ENCODE results near the gene TENM3.

TENM3 gene

DNA sequence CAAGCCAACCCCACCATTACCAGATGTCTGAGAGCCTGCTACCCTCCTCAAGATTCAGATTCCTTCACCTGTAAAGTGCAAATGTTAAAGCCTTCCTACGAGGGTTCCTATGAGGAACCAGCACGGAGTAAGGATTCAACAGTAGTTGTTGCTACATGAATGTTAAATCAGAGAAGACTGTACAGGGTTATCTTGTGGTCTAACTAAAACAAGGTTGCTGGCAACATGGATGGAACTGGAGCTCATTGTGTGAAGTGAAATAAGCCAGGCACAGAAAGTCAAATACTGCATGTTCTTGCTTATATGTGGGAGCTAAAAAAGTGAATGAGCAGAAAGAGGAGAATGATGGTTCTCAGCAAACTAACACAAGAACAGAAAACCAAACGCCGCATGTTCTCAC, 435.4 kb downstream of the TENM3 start:
- TF ChIP-seq, protein P1, sequence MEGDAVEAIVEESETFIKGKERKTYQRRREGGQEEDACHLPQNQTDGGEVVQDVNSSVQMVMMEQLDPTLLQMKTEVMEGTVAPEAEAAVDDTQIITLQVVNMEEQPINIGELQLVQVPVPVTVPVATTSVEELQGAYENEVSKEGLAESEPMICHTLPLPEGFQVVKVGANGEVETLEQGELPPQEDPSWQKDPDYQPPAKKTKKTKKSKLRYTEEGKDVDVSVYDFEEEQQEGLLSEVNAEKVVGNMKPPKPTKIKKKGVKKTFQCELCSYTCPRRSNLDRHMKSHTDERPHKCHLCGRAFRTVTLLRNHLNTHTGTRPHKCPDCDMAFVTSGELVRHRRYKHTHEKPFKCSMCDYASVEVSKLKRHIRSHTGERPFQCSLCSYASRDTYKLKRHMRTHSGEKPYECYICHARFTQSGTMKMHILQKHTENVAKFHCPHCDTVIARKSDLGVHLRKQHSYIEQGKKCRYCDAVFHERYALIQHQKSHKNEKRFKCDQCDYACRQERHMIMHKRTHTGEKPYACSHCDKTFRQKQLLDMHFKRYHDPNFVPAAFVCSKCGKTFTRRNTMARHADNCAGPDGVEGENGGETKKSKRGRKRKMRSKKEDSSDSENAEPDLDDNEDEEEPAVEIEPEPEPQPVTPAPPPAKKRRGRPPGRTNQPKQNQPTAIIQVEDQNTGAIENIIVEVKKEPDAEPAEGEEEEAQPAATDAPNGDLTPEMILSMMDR (IDR thresholded peaks at IDR 0.05) = no peak
- no peak for TF ChIP-seq ZFX (IDR thresholded peaks at IDR 0.05; ENCODE audit: borderline replicate concordance)
- H3K27ac ChIP-seq = no peak overlapping the region

DNA sequence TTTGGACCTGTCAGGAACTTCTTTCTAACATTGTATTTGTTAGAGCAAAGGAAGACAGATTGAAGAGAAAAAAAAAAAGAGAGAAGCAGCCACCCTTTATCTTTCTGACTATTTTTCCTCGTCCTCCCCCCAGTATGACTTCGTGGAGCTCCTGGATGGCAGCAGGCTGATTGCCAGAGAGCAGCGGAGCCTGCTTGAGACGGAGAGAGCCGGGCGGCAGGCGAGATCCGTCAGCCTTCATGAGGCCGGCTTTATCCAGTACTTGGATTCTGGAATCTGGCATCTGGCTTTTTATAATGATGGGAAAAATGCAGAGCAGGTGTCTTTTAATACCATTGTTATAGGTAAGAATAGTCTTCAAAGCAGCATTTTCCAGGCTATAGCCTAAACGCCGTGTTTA, 436.3 kb downstream of the TENM3 start:
- no peak for TF ChIP-seq ZFX (IDR thresholded peaks at IDR 0.05; ENCODE audit: borderline replicate concordance)
- TF ChIP-seq, protein P1 (IDR thresholded peaks at IDR 0.05) = no peak
- H3K27ac ChIP-seq = no peak overlapping the region

DNA sequence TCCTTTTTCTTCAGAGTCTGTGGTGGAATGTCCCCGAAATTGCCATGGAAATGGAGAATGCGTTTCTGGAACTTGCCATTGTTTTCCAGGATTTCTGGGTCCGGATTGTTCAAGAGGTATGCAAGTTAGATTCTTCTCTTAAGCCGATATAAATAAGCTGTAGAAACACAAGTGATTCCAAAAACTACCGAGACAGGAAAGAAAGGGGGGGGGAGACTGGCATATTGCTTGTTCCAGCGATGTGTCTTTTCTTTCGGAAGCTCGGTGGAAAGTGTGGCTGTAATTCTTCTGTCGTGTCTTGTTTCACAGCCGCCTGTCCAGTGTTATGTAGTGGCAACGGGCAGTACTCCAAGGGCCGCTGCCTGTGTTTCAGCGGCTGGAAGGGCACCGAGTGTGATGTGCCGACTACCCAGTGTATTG, 437.0 kb downstream of the TENM3 start:
- H3K27ac ChIP-seq = no peak overlapping the region
- TF ChIP-seq, protein P1 (IDR thresholded peaks at IDR 0.05) = no peak
- no peak for TF ChIP-seq ZFX (IDR thresholded peaks at IDR 0.05; ENCODE audit: borderline replicate concordance)

DNA sequence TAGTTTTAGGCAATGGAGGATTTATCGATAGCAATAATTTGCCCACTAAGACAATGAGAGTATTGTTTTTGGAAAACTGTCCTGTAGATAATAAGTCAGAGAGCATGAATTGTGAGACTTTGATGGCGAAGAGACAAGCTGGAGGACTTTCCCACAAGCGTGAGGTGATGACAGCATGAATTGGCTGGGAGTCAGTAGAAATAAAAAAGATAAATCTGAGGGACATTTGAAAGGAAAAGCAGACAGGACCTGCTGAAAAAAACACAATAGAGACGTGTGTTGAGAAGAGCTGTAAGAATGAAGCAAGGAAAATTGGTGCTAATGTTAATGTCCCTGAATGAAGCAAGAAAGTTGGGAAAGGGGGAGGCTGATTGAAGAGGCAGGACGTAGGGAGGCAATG, 440.5 kb downstream of the TENM3 start:
- H3K27ac ChIP-seq = no peak overlapping the region
- no peak for TF ChIP-seq ZFX (IDR thresholded peaks at IDR 0.05; ENCODE audit: borderline replicate concordance)
- TF ChIP-seq, protein P1 (IDR thresholded peaks at IDR 0.05) = no peak

DNA sequence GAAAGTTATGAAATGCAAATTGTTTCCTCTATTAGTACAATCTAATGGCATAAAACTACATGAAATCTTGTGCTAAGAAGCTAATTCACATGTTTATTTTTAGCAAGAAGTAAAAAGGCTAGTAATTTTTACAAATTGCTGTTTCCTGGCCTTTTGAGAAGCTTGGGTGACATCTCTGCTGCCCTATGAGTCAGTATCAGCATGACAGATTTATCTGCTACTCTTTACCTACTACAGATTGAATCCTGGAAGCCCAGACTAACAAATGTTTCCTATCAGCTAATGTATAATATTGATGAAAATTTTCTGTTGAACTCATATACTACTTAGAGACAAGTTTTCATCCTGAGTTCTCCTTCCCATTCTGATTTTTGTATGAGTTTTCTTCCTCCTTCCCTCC, 441.6 kb downstream of the TENM3 start:
- H3K27ac ChIP-seq = no peak overlapping the region
- TF ChIP-seq ZFX (IDR thresholded peaks at IDR 0.05; ENCODE audit: borderline replicate concordance) = no peak
- TF ChIP-seq, protein P1 (IDR thresholded peaks at IDR 0.05) = no peak

DNA sequence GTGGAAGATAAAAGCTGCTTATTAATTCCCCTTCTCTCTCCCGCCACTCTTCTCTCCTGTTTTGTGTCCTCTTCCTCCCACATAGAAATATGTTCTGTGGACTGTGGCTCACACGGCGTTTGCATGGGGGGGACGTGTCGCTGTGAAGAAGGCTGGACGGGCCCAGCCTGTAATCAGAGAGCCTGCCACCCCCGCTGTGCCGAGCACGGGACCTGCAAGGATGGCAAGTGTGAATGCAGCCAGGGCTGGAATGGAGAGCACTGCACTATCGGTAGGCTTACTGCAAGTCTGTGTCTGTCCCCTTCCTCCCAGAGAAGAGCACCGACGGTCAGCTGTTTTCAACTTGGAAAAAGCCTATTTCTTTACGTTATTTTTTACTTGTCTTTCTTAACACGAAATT, 444.9 kb downstream of the TENM3 start:
- H3K27ac ChIP-seq = no peak overlapping the region
- TF ChIP-seq, protein P1 (IDR thresholded peaks at IDR 0.05) = no peak
- TF ChIP-seq ZFX (IDR thresholded peaks at IDR 0.05; ENCODE audit: borderline replicate concordance) = no peak

DNA sequence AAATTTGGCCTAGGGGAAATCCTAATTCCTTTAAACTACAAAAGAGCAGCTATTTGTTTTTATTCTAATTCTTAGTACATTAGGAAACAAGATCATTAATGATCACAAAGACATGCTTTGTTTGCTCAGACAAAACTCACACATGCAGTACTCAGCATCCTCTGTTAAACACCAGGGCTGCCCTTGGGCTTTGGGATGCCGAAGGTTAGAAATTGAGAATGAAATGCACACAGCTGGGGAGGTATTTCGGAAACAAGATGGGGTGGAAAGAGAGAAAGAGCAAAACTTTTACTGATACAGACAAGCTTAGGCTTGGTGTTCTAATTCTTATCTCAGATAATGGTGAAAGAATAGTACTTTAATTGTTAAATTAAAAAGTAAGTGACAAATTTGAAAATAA, 451.3 kb downstream of the TENM3 start:
- TF ChIP-seq, protein P1 (IDR thresholded peaks at IDR 0.05) = no peak
- TF ChIP-seq ZFX (IDR thresholded peaks at IDR 0.05; ENCODE audit: borderline replicate concordance) = no peak

More for the DNA sequence above, 451.3 kb downstream of the TENM3 start:
- H3K27ac ChIP-seq = no peak overlapping the region
